GM23248 (cell line): ENCODE results near the gene WDR89.
"Not testable (repeated sequence)": the region's sequence is repeated elsewhere in the genome, so short reads cannot be mapped to it uniquely, and the experiment has no call there.

Source experiments
- EZH2 ChIP-seq: fragments of 200-600 bp; sonication (generic); IDR thresholded peaks from 2 replicates; pipeline ENCODE4 v1.6.1; 2018; ENCODE audit warnings: antibody characterized with exemption, mild to moderate bottlenecking; ENCODE audit not compliant: insufficient read depth, poor library complexity, severe bottlenecking
- EZH2phosphoT487 ChIP-seq: fragments of 200-600 bp; sonication (generic); IDR thresholded peaks from 2 replicates; pipeline ENCODE4 v1.6.1; 2018; ENCODE audit warnings: antibody characterized with exemption, moderate library complexity, mild to moderate bottlenecking, low read depth; ENCODE audit not compliant: insufficient read depth

DNA sequence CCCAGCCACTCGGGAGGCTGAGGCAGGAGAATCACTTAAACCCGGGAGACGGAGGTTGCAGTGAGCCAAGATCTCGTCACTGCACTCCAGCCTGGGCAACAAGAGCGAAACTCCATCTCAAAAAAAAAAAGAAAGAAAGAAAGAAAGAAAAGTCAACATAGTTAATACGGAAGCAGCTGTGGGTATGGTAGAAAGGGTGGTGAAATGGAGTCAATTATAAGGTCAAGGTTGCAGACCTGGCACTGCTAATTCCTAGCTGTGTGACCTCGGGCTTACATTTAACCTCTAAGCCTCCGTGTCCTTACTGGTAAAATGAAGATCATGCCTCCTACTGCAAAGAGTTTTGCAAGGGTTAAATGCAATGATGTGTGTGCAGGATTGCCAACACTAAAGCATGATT is 58.6 kb downstream of the WDR89 start:
- not testable (repeated sequence) for TF ChIP-seq EZH2, EZH2phosphoT487
